GM12878 (cell line): ENCODE results near the gene TCF12. TPM values are rescaled to one million over a fixed set of nuclear protein-coding genes. Genes with fewer than 3 reads are reported as not detected.

Experiments used
- ATAC-seq: fragments of 200-7000 bp; cut with Tn5 transposase; 3 replicates; pipeline ENCODE4 v1.9.1; 2020; ENCODE audit warnings: mild to moderate bottlenecking, moderate library complexity
- BruUV-seq: library from RNA; stranded (reverse); fragments of 400-500 nt; replicated peaks from 2 replicates; lab custom pipeline; 2021; lab: Mats Ljungman, UMichigan
- CTCF ChIA-PET: fragments of 300-600 bp; sonication (Branson Sonifier 250); formaldehyde crosslinking; extraction: SDS; loops from one replicate; lab custom pipeline; 2021; ENCODE audit warnings: inconsistent platforms; lab: Yijun Ruan, JAX
- POLR2A ChIA-PET: fragments of 350-600 bp; formaldehyde crosslinking; extraction: SDS; loops from one replicate; lab custom pipeline; 2021; ENCODE audit warnings: inconsistent platforms; lab: Charles Lee
- RAD21 ChIA-PET: fragments of 300-600 bp; sonication (Branson Sonifier 250); formaldehyde crosslinking; loops from one replicate; lab custom pipeline; 2023; ENCODE audit warnings: antibody characterized with exemption; ENCODE audit not compliant: unreplicated experiment; lab: Charles Lee
- SMC1A ChIA-PET: fragments of 300-600 bp; sonication (Branson Sonifier 250); formaldehyde crosslinking; loops from one replicate; lab custom pipeline; 2023; ENCODE audit not compliant: unreplicated experiment, uncharacterized antibody; lab: Charles Lee
- DNase-seq: peaks from one replicate; pipeline ENCODE4 v3.0.0-alpha.2; 2011; ENCODE audit warnings: low read depth, low spot score
- FAIRE-seq: peaks from 3 replicates; lab custom pipeline; 2011; peaks lifted over from hg19 to GRCh38; lab: Jason Lieb, UNC
- H2AFZ ChIP-seq: 2 replicates; pipeline ENCODE4 v1.6.0; 2011; ENCODE audit warnings: low read depth, low read length, control low read depth; ENCODE audit not compliant: control insufficient read depth
- H3K27ac ChIP-seq: 2 replicates; pipeline ENCODE4 v1.5.1; 2011; ENCODE audit warnings: control low read depth; ENCODE audit not compliant: control insufficient read depth, insufficient read depth
- H3K27me3 ChIP-seq, 2 experiments: replicated peaks in 1 of 2; 2 replicates each; pipeline versions ENCODE4 v1.6.0 to v1.6.1; 2011; ENCODE audit warnings: low read length in 1 of 2; ENCODE audit not compliant: control insufficient read depth in 2 of 2, insufficient read depth in 2 of 2
- H3K36me3 ChIP-seq, 2 experiments: 2 replicates each; pipeline ENCODE4 v1.5.1; 2011; ENCODE audit warnings: low read length in 1 of 2; ENCODE audit not compliant: control insufficient read depth in 2 of 2, insufficient read depth in 2 of 2
- H3K4me1 ChIP-seq: 2 replicates; pipeline ENCODE4 v1.6.1; 2011; ENCODE audit warnings: mild to moderate bottlenecking, low read length, moderate library complexity, mixed read lengths; ENCODE audit not compliant: control insufficient read depth, insufficient read depth
- H3K4me2 ChIP-seq: 2 replicates; pipeline ENCODE4 v1.6.0; 2011; ENCODE audit warnings: control low read depth; ENCODE audit not compliant: control insufficient read depth, insufficient read depth
- H3K4me3 ChIP-seq: fragments of 200-600 bp; sonication (generic); 2 replicates; pipeline ENCODE4 v1.5.1; 2016
- H3K79me2 ChIP-seq: 2 replicates; pipeline ENCODE4 v1.6.0; 2011; ENCODE audit warnings: low read length; ENCODE audit not compliant: control insufficient read depth, insufficient read depth
- H3K9ac ChIP-seq: 2 replicates; pipeline ENCODE4 v1.8.0; 2011; ENCODE audit warnings: low read length, control low read depth, mixed read lengths; ENCODE audit not compliant: control insufficient read depth, insufficient read depth
- H3K9me3 ChIP-seq: replicated peaks from 3 replicates; pipeline ENCODE4 v1.5.1; 2011; ENCODE audit warnings: mild to moderate bottlenecking, low read length; ENCODE audit not compliant: control insufficient read depth, insufficient read depth
- H4K20me1 ChIP-seq: 2 replicates; pipeline ENCODE4 v1.6.0; 2011; ENCODE audit not compliant: control insufficient read depth, insufficient read depth
- BMI1 ChIP-seq: fragments of 450-650 bp; IDR thresholded peaks from 2 replicates; pipeline ENCODE4 v1.6.1; 2016; ENCODE audit warnings: mild to moderate bottlenecking, moderate library complexity, borderline replicate concordance
- CHD2 ChIP-seq: IDR thresholded peaks from 2 replicates; pipeline ENCODE4 v1.6.1; 2011; ENCODE audit warnings: low read depth, low read length, improper control_type of control experiment, borderline replicate concordance
- EZH2 ChIP-seq: IDR thresholded peaks from 2 replicates; pipeline ENCODE4 v1.6.1; 2012; ENCODE audit warnings: low read depth, mild to moderate bottlenecking, control low read depth, inconsistent platforms, low read length, borderline replicate concordance; ENCODE audit not compliant: control insufficient read depth
- HDGF ChIP-seq: fragments of 450-650 bp; IDR thresholded peaks from 2 replicates; pipeline ENCODE4 v1.6.1; 2016; ENCODE audit warnings: antibody characterized with exemption
- NFXL1 ChIP-seq: fragments of 450-650 bp; IDR thresholded peaks from 2 replicates; pipeline ENCODE4 v1.6.1; 2017; ENCODE audit warnings: antibody characterized with exemption, mild to moderate bottlenecking, borderline replicate concordance
- PKNOX1 ChIP-seq: fragments of 450-650 bp; IDR thresholded peaks from 2 replicates; pipeline ENCODE4 v1.6.1; 2016; ENCODE audit warnings: mild to moderate bottlenecking
- PML ChIP-seq: IDR thresholded peaks from 2 replicates; pipeline ENCODE4 v1.6.1; 2012; ENCODE audit warnings: low read length, inconsistent platforms
- POLR2A ChIP-seq: IDR thresholded peaks from 2 replicates; pipeline ENCODE4 v1.6.1; 2011; ENCODE audit warnings: low read depth, mild to moderate bottlenecking, low read length
- PRDM15 ChIP-seq: fragments of 450-650 bp; formaldehyde crosslinking; IDR thresholded peaks from 2 replicates; pipeline ENCODE4 v1.4.0; 2020; ENCODE audit warnings: mild to moderate bottlenecking, moderate library complexity
- RB1 ChIP-seq: fragments of 450-650 bp; formaldehyde crosslinking; IDR thresholded peaks from 2 replicates; pipeline ENCODE4 v1.6.1; 2017; ENCODE audit warnings: mild to moderate bottlenecking, borderline replicate concordance
- RBBP5 ChIP-seq: fragments of 200-600 bp; sonication (generic); conservative IDR thresholded peaks from 2 replicates; pipeline ENCODE4 v1.6.1; 2016
- RELB ChIP-seq: fragments of 450-650 bp; IDR thresholded peaks from 2 replicates; pipeline ENCODE4 v1.6.1; 2017; ENCODE audit warnings: low read depth, mild to moderate bottlenecking, moderate library complexity
- SP1 ChIP-seq: IDR thresholded peaks from one replicate; pipeline ENCODE4 v1.6.1; 2011; ENCODE audit warnings: low read depth, low read length
- USF1 ChIP-seq: IDR thresholded peaks from 2 replicates; pipeline ENCODE4 v1.6.1; 2011; ENCODE audit warnings: borderline replicate concordance, low read depth, mild to moderate bottlenecking, moderate library complexity, mixed read lengths, low read length; ENCODE audit not compliant: insufficient read depth; ENCODE audit errors: extremely low read length
- ZBED1 ChIP-seq: IDR thresholded peaks from 2 replicates; pipeline ENCODE4 v1.6.1; 2016; ENCODE audit warnings: borderline replicate concordance
- ZNF207 ChIP-seq: fragments of 450-650 bp; IDR thresholded peaks from 2 replicates; pipeline ENCODE4 v1.6.1; 2014; ENCODE audit warnings: antibody characterized with exemption, mild to moderate bottlenecking, borderline replicate concordance
- ZNF24 ChIP-seq: fragments of 450-650 bp; IDR thresholded peaks from 2 replicates; pipeline ENCODE4 v1.6.1; 2017; ENCODE audit warnings: antibody characterized with exemption, mild to moderate bottlenecking
- WGBS: methylation state at CpG from one replicate; pipeline ENCODE4 v1.1.6; 2016; ENCODE audit warnings: low lambda C conversion rate; ENCODE audit not compliant: insufficient replicate concordance, insufficient coverage; ENCODE audit errors: missing lambda C conversion rate; 5-methylcytosine and 5-hydroxymethylcytosine counted together
- in situ Hi-C: fragments of 300-500 bp; cut with MboI; formaldehyde crosslinking; loops from 9 replicates; pipeline ENCODE4 v1.14.3; 2018; ENCODE audit warnings: mixed read lengths
- intact Hi-C: fragments of 100-400 bp; cut with micrococcal nuclease; formaldehyde crosslinking; loops from one replicate; pipeline ENCODE4 v1.14.2; 2022; ENCODE audit not compliant: unreplicated experiment
- polyA plus RNA-seq, 11 experiments: library from polyadenylated mRNA; depleted of rRNA in 4 of 11; unstranded in 6 of 11; stranded (reverse) in 5 of 11; fragments of >200 nt; fragmentation: Nextera tagmentation in 4 of 11; fragmentation: Illumina TruSeq in 1 of 11; extraction: Ambion mirVana in 4 of 11; extraction: Trizol in 1 of 11; gene quantifications; 1 replicate in 1 of 11; 2 replicates in 10 of 11; pipeline versions ENCODE4 v1.2.1 to v1.2.3, GENCODE V29; 2011 to 2016; ENCODE audit warnings: inconsistent platforms in 2 of 11, missing spikeins in 2 of 11, low read depth in 1 of 11
- total RNA-seq, 4 experiments: library from RNA; depleted of rRNA in 3 of 4; stranded (reverse); fragments of >200 nt in 3 of 4; fragmentation: Illumina TruSeq in 1 of 4; extraction: Trizol in 1 of 4; gene quantifications; 2 replicates each; pipeline versions ENCODE4 v1.2.1 to v1.2.3, GENCODE V29; 2013 to 2021

The TCF12 gene
- total and polyA plus RNA-seq, 10 of the 15 experiments (the other 5 are each of a cell fraction or from before 2014, with no cell fraction given): 8.2 to 70.9 (median 49.5) TPM

- no peak overlapping the region for H3K9ac ChIP-seq
- BruUV-seq: no TSS peak
- ChIA-PET SMC1A (interaction anchor here (0.9 to 1.5 kb wide), 2 partner anchors 15 to 64 kb away, joined by 3 to 4 read pairs; no protein-coding TSS in a partner anchor), RAD21 (no interaction called here), CTCF (interaction anchor here (1.1 to 1.5 kb wide), 3 partner anchors 23 to 48 kb away, joined by 3 to 5 read pairs (median 3); no protein-coding TSS in a partner anchor), POLR2A (no interaction called here)
- no peaks in the 10 kb centered on the region for H3K36me3 ChIP-seq
- H3K27me3 ChIP-seq: no peaks in the 10 kb centered on the region
- 100% methylated on average over 5 of the region's 5 CpGs for WGBS
- peaks cover 1% of the 10 kb centered on the region; the same call in 1 of the 3 replicates for H3K9me3 ChIP-seq
- no peak for DNase-seq
- peaks cover 12% of the 10 kb centered on the region for H3K4me1 ChIP-seq
- in situ Hi-C loops: no loop called here
- no peak for FAIRE-seq
- no peak overlapping the region for H3K27ac ChIP-seq
- intact Hi-C loops: no loop called here
- peaks cover 13% of the 10 kb centered on the region for H3K79me2 ChIP-seq
- no peak overlapping the region for H2AFZ ChIP-seq
- no peak overlapping the region for H3K4me3 ChIP-seq
- H4K20me1 ChIP-seq: no peaks in the 10 kb centered on the region
- no peak for ATAC-seq
- no peak overlapping the region; the same call in 1 of the 2 replicates for H3K4me2 ChIP-seq
- TF ChIP-seq RB1: no peak
- TF ChIP-seq NFXL1: no peak
- no peak for TF ChIP-seq RBBP5
- TF ChIP-seq HDGF: no peak
- no peak for TF ChIP-seq PML
- TF ChIP-seq CHD2: no peak
- TF ChIP-seq ZNF24: no peak
- no peak for TF ChIP-seq USF1
- TF ChIP-seq EZH2: no peak
- TF ChIP-seq BMI1: no peak
- TF ChIP-seq ZBED1: no peak
- TF ChIP-seq PKNOX1: no peak
- TF ChIP-seq POLR2A: no peak
- TF ChIP-seq PRDM15 (CRISPR knock-in tag): no peak
- TF ChIP-seq SP1: no peak
- TF ChIP-seq ZNF207: no peak
- TF ChIP-seq RELB: no peak
These were observed 120.1 kb downstream of the TCF12 start for GRCh38 chr15:57038496-57038895.
